HG03039 (cell line): ENCODE measurements around the gene NMS.

ENCODE experiments used
- ATAC-seq: cut with Tn5 transposase; IDR thresholded peaks from one replicate; pipeline ENCODE4 v1.9.1; 2021; ENCODE audit warnings: mild to moderate bottlenecking, moderate library complexity; ENCODE audit not compliant: unreplicated experiment

Gene NMS

GRCh38 chr2:100483895-100484294 is 13.6 kb downstream of the NMS start:
- ATAC-seq: no peak

DNA sequence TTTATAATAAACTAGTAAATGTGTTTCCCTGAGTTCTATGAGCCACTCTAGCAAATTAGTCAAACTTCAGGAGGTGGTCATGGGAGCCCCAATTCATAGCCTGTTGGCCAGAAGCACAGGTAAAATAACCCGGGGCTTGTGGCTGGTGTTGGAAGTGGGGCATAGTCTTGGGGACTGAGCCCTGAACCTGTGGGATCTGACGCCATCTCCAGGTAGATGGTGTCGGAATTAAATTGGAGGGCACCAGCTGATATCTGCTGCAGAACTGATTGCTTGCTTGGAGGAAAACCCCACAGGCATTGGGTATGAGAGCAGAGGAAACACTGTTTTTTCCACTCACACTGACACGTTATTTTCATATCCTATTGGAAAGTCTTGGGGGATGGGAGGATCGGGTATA is 14.1 kb downstream of the NMS start:
- ATAC-seq: no peak

GRCh38 chr2:100485396-100485795 is 15.1 kb downstream of the NMS start:
- no peak for ATAC-seq

- no peak for ATAC-seq
Measured at GRCh38 chr2:100494712-100495111, 24.4 kb downstream of the NMS start.

DNA sequence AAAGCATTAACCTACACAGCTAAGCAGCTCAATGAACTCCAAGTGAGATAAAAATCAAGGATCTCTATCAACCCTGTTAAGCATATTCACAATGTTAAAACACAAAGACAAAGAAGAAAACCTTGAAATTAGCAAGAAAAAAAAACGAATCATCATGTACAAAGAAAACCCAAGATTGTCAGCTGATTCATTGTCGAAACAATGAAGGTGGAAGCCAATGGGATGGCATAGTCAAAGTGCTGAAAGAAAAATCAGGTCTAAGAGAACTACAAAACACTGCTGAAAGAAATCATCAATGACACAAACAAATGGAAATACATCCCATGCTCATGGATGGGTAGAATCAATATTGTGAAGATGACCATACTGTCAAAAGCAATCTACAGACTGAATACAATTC is 32.5 kb downstream of the NMS start:
- ATAC-seq: no peak

GRCh38 chr2:100504542-100504941 is 34.3 kb downstream of the NMS start:
- ATAC-seq: no peak

GRCh38 chr2:100509066-100509465 is 38.8 kb downstream of the NMS start:
- no peak for ATAC-seq

GRCh38 chr2:100513650-100514049 is 43.4 kb downstream of the NMS start:
- ATAC-seq: no peak

DNA sequence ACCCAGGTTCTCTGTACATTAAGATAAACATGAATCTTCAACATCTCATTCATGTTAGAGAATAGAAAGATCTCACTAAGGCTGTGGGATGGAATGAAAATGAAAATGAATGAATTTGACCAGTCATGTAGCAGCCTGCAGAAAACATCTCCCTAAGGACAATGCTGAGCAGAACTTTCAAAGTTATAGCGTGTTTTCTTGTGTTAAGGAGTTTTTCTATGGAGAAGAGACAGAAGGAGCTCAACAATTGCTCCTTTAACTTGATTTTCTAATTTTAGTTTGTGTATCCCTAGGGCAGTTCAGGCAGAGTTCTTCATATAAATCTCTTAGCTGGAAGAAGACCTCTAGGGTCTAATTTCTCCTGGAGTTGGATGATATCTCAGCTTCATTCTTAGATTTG is 47.3 kb downstream of the NMS start:
- no peak for ATAC-seq

- ATAC-seq: no peak
Measured at GRCh38 chr2:100518801-100519200, 48.5 kb downstream of the NMS start.

DNA sequence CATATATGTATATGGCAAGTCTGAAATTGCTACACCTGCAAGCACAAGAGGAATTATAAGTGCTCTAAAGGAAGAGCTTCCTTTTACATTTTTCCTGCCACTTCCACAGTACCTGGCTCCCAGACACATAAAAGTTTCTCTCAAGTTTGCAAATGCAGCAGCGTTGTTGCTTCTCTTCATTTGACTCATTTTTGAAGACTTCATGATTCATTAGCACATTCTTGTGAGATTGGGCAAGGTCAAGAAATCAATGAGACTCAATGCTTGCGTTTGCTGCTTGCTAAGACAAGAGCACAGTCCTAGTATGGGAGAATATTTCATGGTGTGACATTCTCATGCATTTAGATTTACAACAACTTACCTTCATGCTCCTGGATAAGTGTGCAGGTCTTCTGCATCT is 49.9 kb downstream of the NMS start:
- ATAC-seq: no peak

GRCh38 chr2:100522430-100522829 is 52.1 kb downstream of the NMS start:
- no peak for ATAC-seq

DNA sequence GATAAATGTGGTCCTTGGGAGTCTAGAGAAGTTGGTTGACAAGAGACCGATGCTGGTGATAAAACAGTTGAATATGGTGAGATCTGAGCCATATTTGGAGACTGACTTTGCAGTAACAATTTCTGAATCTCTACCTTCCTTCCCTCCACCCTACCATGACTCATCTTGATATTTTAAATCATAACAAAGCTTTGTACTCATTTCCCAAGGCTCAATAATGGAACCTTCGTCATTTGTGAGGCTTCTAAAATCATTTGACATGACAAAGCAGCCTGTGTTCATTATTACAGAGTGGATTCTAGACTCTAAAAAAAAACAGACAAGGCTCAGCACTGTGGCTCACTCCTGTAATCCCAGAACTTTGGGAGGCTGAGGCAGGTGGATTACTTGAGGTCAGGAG is 54.0 kb downstream of the NMS start:
- ATAC-seq: no peak

GRCh38 chr2:100526868-100527267 is 56.6 kb downstream of the NMS start:
- no peak for ATAC-seq

- ATAC-seq: no peak
Measured at GRCh38 chr2:100527440-100528015, 57.2 kb downstream of the NMS start.

DNA sequence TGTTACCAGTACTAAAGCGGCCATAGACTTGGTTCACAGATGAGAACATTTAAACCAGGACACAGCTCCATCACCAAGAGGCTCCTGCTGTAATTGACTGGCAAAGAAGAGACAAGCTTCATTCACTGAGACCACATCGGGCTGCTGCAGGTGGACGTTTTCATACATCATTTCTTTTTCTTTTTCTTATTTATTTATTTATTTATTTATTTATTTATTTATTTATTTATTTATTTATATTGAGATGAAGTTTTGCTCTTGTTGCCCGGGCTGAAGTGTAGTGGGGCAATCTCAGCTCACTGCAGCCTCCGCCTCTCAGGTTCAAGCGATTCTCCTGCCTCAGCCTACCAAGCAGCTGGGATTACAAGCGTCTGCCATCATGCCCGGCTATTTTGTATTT is 58.9 kb downstream of the NMS start:
- no peak for ATAC-seq

GRCh38 chr2:100529900-100530299 is 59.6 kb downstream of the NMS start:
- no peak for ATAC-seq
